Measurements from ENCODE around the gene GABRB1.

DNA sequence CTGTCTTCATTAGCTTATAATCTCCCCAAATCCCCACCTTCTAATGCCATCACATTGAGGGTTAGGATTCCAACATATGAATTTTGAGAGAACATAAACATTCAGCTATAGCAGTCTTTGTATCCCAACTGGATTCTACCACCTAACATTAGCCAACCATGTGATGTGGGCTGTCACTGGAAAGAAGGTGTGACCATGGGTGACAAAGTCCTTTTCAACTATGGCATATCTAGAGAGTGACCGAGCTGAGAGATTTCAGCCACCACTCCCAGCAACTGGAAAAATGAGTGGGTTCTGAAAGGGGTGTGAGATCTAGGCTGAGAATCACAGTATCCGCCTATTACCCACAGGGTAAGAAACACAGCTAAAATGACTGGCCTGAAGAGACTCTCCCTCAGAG lies 22.1 kb downstream of the GABRB1 start:
- TF ChIP-seq, protein P1, sequence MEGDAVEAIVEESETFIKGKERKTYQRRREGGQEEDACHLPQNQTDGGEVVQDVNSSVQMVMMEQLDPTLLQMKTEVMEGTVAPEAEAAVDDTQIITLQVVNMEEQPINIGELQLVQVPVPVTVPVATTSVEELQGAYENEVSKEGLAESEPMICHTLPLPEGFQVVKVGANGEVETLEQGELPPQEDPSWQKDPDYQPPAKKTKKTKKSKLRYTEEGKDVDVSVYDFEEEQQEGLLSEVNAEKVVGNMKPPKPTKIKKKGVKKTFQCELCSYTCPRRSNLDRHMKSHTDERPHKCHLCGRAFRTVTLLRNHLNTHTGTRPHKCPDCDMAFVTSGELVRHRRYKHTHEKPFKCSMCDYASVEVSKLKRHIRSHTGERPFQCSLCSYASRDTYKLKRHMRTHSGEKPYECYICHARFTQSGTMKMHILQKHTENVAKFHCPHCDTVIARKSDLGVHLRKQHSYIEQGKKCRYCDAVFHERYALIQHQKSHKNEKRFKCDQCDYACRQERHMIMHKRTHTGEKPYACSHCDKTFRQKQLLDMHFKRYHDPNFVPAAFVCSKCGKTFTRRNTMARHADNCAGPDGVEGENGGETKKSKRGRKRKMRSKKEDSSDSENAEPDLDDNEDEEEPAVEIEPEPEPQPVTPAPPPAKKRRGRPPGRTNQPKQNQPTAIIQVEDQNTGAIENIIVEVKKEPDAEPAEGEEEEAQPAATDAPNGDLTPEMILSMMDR (IDR thresholded peaks at IDR 0.05) = no peak
- TF ChIP-seq EZH2 (IDR thresholded peaks at IDR 0.05; ENCODE audit: borderline replicate concordance, insufficient read depth, low read depth, low read length, poor library complexity, severe bottlenecking) = no peak

Measured in B cell (primary cell).